DOHH2 (cell line): ENCODE measurements around the gene FGFBP1.
"Not testable (repeated sequence)": the region's sequence is repeated elsewhere in the genome, so short reads cannot be mapped to it uniquely, and the experiment has no call there.

Experiments
- H3F3A ChIP-seq: fragments of 200-600 bp; sonication (generic), shearing (Covaris generic); 2 replicates; pipeline ENCODE4 v1.6.0; 2016; ENCODE audit warnings: antibody characterized with exemption, mild to moderate bottlenecking; ENCODE audit not compliant: control insufficient read depth, insufficient read depth
- H3K27ac ChIP-seq: fragments of 200-600 bp; sonication (generic); 2 replicates; pipeline ENCODE4 v1.5.1; 2014; ENCODE audit warnings: low read depth, mild to moderate bottlenecking, low read length, moderate library complexity
- H3K27me3 ChIP-seq: fragments of 200-600 bp; sonication (generic); 2 replicates; pipeline ENCODE4 v1.6.1; 2014; ENCODE audit warnings: mild to moderate bottlenecking, low read length, mixed read lengths; ENCODE audit not compliant: control insufficient read depth
- H3K36me3 ChIP-seq: fragments of 200-600 bp; sonication (generic); 2 replicates; pipeline ENCODE4 v1.6.1; 2014; ENCODE audit warnings: mild to moderate bottlenecking, low read length, moderate library complexity, mixed read lengths; ENCODE audit not compliant: control insufficient read depth
- H3K4me1 ChIP-seq: fragments of 200-600 bp; sonication (generic); 2 replicates; pipeline ENCODE4 v1.6.1; 2014; ENCODE audit warnings: mild to moderate bottlenecking, low read length, mixed read lengths; ENCODE audit not compliant: control insufficient read depth
- H3K4me2 ChIP-seq: fragments of 200-600 bp; sonication (generic); 2 replicates; pipeline ENCODE4 v1.6.0; 2014; ENCODE audit warnings: mild to moderate bottlenecking, low read length, moderate library complexity
- H3K4me3 ChIP-seq: fragments of 200-600 bp; sonication (generic); 2 replicates; pipeline ENCODE4 v1.5.1; 2014; ENCODE audit warnings: mild to moderate bottlenecking, low read length, mixed read lengths
- H3K79me2 ChIP-seq: fragments of 200-600 bp; sonication (generic); 2 replicates; pipeline ENCODE4 v1.6.1; 2014; ENCODE audit warnings: mild to moderate bottlenecking, low read length, mixed read lengths; ENCODE audit not compliant: control insufficient read depth
- H3K9me2 ChIP-seq: fragments of 200-600 bp; sonication (generic); replicated peaks from 2 replicates; pipeline ENCODE4 v1.6.1; 2014; ENCODE audit warnings: mild to moderate bottlenecking, low read length, mixed read lengths; ENCODE audit not compliant: control insufficient read depth
- H3K9me3 ChIP-seq: fragments of 200-600 bp; sonication (generic); 2 replicates; pipeline ENCODE4 v1.6.1; 2014; ENCODE audit warnings: antibody characterized with exemption, low read length, mixed read lengths; ENCODE audit not compliant: control insufficient read depth, insufficient read depth
- H4K20me1 ChIP-seq: fragments of 200-600 bp; sonication (generic); 2 replicates; pipeline ENCODE4 v1.6.0; 2014; ENCODE audit warnings: low read depth, mild to moderate bottlenecking, antibody characterized with exemption, low read length, moderate library complexity; ENCODE audit not compliant: control insufficient read depth, insufficient read depth
- CTCF ChIP-seq: fragments of 200-600 bp; sonication (generic); IDR thresholded peaks from one replicate; pipeline ENCODE4 v1.5.1; 2014; ENCODE audit warnings: antibody characterized with exemption, mild to moderate bottlenecking, low read depth, low read length; ENCODE audit not compliant: poor library complexity, severe bottlenecking
- EZH2phosphoT487 ChIP-seq: fragments of 200-600 bp; sonication (generic); IDR thresholded peaks from 2 replicates; pipeline ENCODE4 v1.6.1; 2017; ENCODE audit warnings: borderline replicate concordance, mild to moderate bottlenecking, antibody characterized with exemption, low read length, moderate library complexity, mixed read lengths

FGFBP1 gene

GRCh38 chr4:15918484-15919129 lies 19.9 kb downstream of the FGFBP1 start:
- no peak for TF ChIP-seq EZH2phosphoT487
- no peak for TF ChIP-seq CTCF
- Histone ChIP-seq H3K27me3 (peaks cover 14% of the 10 kb centered on the region; the same call in 1 of the 2 replicates), H3K9me2 (no peaks in the 10 kb centered on the region), H3K4me3 (no peak overlapping the region), H3F3A (no peaks in the 10 kb centered on the region), H3K27ac (no peak overlapping the region), H3K4me2 (no peak overlapping the region), H3K4me1 (no peaks in the 10 kb centered on the region), H3K79me2 (no peaks in the 10 kb centered on the region), H3K36me3 (no peaks in the 10 kb centered on the region), H4K20me1 (no peaks in the 10 kb centered on the region), H3K9me3 (no peaks in the 10 kb centered on the region)

GRCh38 chr4:15917297-15917696 lies 21.2 kb downstream of the FGFBP1 start:
- Histone ChIP-seq H3K36me3 (no peaks in the 10 kb centered on the region), H3K27me3 (peaks cover 15% of the 10 kb centered on the region; the same call in 1 of the 2 replicates), H3K27ac (no peak overlapping the region), H3K79me2 (no peaks in the 10 kb centered on the region), H3K9me3 (no peaks in the 10 kb centered on the region), H3K4me2 (no peak overlapping the region), H3F3A (no peaks in the 10 kb centered on the region), H3K9me2 (no peaks in the 10 kb centered on the region), H3K4me3 (no peak overlapping the region), H4K20me1 (no peaks in the 10 kb centered on the region), H3K4me1 (no peaks in the 10 kb centered on the region)
- TF ChIP-seq EZH2phosphoT487, result no peak
- TF ChIP-seq CTCF, result no peak

DNA sequence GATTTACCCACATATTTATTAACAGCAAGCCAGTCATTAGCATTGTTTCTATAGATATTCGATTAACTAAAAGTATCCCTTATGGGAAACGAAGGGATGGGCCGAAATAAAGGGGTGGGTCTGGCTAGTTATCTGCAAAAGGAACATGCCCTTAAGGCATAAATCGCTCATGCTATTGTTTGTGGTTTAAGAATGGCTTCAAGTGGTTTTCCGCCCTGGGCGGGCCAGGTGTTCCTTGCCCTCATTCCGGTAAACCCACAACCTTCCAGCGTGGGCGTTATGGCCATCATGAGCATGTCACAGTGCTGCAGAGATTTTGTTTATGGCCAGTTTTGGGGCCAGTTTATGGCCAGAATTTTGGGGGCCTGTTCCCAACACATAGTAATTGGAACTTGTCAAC lies 22.2 kb downstream of the FGFBP1 start:
- not testable (repeated sequence) for H4K20me1 ChIP-seq, H3K27ac ChIP-seq, H3K36me3 ChIP-seq, H3K4me3 ChIP-seq, H3F3A ChIP-seq, H3K4me2 ChIP-seq, H3K9me3 ChIP-seq, H3K9me2 ChIP-seq, H3K79me2 ChIP-seq, H3K4me1 ChIP-seq
- peaks cover 15% of the 10 kb centered on the region; the same call in 1 of the 2 replicates for H3K27me3 ChIP-seq

GRCh38 chr4:15914736-15915135 lies 23.8 kb downstream of the FGFBP1 start:
- Histone ChIP-seq H3K36me3 (no peaks in the 10 kb centered on the region), H3K4me1 (no peaks in the 10 kb centered on the region), H3K79me2 (no peaks in the 10 kb centered on the region), H4K20me1 (no peaks in the 10 kb centered on the region), H3K4me2 (no peak overlapping the region), H3K9me2 (no peaks in the 10 kb centered on the region), H3K27ac (no peak overlapping the region), H3K4me3 (no peak overlapping the region), H3F3A (no peaks in the 10 kb centered on the region), H3K9me3 (no peaks in the 10 kb centered on the region), H3K27me3 (peaks cover 15% of the 10 kb centered on the region)
- TF ChIP-seq EZH2phosphoT487 (no peak), CTCF (no peak)
